Stimulated activated CD4-positive, alpha-beta T cell treated with anti-CD3 and anti-CD28 coated beads, Interleukin-1b, Interleukin-23, amount 100 ng/mL, for 4 hours (primary cell): ENCODE data around the gene UBE2L3.
"Not testable (repeated sequence)": the region's sequence is repeated elsewhere in the genome, so short reads cannot be mapped to it uniquely, and the experiment has no call there.

Experiments
- DNase-seq, 2 donors: peaks; one replicate each; pipeline ENCODE4 v3.0.0-alpha.2; 2020; ENCODE audit warnings: low read depth in 2 of 2

UBE2L3 gene

GRCh38 chr22:21567456-21568346 lies at the start of gene UBE2L3:
UBE2L3 (plus strand) TSS chr22:21567714; CDS start chr22:21567745, 31 bp downstream.
- DNase-seq = peak; percentile 74 to 78

DNA sequence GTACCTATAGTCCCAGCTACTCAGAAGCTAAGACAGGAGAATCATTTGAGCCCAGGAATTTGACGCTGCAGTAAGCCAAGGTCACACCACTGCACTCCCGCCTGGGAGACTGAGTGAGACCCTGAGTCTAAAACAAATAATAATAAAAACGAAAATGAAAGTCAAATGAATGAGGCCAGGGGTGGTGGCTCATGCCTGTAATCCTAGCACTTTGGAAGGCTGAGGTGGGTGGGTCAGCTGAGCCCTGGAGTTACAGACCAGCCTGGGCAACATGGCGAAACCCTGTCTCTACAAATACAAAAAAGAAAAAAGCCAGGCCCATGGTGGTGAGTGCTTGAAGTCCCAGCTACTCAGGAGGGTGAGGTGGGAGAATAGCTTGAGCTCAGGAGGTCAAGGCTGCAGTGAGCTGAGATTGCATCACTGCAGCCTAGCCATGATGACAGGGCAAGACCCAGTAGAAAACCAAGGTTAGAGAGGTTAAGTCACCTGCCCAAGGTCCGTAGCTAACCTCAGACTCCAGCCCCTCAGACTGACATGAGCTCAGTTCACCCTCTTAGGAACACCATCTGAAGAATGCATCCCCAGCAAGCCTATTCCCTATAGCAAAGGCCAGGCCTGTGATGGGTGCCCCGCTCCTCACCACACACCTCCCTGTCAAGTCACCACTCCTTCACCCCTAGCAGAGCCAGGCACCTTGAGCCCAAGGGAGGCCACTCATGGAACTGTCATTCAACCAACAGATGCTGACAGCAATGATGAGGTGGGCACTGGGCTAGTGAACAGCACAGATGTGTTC lies 40.6 kb upstream of the UBE2L3 start:
- not testable (repeated sequence) for DNase-seq

DNA sequence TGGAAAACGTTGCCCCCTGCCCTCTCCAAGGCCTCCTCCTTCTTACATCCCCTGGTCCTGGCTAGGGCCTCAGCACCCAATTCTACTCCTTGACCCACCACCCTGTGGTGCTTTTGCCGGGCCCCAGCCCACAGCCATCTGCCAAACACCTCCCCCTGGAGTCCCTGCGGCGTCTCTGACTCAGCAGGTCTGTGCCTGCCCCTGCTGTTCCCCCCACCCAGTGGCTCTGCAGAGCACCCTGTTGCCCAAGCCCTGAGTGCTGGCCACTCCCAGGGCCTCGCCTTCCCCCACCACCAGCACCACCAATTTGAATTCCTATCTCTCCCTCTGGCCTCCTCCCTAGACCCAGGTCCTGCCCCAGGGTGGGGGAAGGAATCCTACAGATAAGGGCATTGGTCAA lies 36.0 kb upstream of the UBE2L3 start:
- not testable (repeated sequence) for DNase-seq

DNA sequence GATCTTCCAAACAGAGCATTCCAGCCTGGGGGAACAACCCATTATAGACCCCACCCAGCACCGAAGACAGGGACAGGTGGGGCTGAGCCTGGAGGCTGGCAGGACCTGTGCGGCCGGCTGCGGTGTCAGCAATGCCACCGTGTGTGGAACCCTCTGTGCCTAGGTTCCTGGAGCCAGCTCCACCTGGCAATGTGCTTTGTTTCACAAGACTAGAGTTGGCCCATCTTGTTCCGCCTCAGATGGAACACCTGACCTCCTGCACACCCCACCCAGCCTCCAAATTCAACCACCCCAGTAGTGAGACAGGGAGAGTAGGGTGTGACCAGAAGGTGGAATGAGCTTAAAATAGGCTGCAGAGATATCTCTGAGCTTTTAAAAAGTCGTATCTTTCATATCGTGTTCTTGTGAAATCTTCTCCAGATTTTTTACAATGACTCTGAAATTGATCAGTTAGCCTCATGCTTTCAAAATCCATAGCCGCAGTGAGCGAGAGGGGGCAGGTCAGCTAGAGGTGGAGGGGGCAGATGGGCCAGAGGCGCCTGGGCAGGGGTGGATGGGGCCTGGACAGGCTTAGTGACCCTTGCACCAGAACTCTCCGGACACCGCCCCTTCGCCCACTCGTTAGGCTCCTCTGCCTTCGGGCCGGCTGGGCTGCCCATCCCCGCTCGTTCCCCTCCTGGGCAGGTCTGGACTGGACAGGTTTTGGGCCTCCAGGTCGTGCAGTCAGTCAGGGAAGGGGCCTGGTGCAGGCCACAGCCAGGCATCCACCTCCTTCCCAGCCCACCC lies 34.5 kb upstream of the UBE2L3 start:
- not testable (repeated sequence) for DNase-seq

DNA sequence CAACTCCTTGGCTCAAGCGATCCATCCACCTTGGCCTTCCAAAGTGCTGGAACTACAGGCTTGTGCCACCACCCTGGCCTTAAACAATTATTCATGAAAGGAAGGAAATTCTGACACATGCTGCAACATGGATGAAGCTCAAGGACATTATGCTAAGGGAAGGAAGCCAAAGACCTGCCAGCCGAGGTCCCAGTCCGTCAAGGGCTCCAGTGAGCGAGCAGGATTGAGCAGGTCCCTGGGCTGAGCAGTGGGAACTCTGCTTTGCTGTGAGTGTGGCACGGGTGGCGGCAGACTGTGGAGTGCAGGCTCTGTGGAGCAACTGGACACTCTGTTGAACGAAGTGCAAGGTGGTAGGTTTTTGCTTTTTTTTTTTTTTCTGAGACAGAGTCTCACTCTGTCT lies 27.7 kb upstream of the UBE2L3 start:
- DNase-seq = not testable (repeated sequence)

- not testable (repeated sequence) for DNase-seq
These were observed 22.8 kb upstream of the UBE2L3 start for GRCh38 chr22:21544432-21545322.

GRCh38 chr22:21549558-21549957 lies 18.0 kb upstream of the UBE2L3 start:
- DNase-seq = not testable (repeated sequence)

DNA sequence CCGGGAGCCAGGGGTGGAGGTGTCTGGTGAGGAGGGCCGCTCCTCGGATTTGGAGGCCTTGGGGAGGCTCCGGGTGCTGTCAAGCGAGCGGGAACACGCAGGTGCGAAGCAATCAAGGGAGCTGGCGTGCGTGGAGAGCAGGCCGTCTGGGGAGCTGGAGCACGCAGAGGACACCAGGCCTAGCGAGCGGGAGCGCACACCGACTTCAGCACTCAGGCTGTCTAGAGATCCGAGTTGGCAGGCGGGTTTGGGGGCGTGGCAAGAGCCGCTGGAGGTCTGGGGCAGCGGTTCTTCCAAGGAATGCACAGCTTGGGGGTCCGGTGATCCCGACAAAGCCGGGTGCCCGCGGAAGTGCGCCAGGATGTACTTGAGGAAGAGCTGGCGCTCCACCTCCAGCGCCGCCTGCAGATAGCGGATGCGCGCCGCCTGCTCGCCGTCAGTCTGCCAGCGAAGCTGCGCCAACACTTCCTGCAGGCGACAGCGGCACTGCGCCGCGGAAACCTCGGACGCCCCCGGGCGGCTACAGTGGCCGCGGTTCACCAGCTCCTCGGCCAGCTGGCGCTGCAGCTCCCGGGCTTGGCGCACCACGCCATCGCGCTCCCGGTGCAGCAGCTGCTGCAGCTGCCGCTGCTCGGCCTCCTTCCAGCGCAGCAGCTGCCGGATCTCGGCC lies 17.4 kb upstream of the UBE2L3 start:
- DNase-seq = not testable (repeated sequence)

- not testable (repeated sequence) for DNase-seq
These were observed 16.9 kb upstream of the UBE2L3 start for GRCh38 chr22:21550678-21551047.

- not testable (repeated sequence) for DNase-seq
These were observed 16.2 kb upstream of the UBE2L3 start, which contains the start of gene RIMBP3C for GRCh38 chr22:21551361-21551760. RIMBP3C (minus strand) TSS chr22:21551461; CDS start chr22:21550976, 485 bp downstream.

DNA sequence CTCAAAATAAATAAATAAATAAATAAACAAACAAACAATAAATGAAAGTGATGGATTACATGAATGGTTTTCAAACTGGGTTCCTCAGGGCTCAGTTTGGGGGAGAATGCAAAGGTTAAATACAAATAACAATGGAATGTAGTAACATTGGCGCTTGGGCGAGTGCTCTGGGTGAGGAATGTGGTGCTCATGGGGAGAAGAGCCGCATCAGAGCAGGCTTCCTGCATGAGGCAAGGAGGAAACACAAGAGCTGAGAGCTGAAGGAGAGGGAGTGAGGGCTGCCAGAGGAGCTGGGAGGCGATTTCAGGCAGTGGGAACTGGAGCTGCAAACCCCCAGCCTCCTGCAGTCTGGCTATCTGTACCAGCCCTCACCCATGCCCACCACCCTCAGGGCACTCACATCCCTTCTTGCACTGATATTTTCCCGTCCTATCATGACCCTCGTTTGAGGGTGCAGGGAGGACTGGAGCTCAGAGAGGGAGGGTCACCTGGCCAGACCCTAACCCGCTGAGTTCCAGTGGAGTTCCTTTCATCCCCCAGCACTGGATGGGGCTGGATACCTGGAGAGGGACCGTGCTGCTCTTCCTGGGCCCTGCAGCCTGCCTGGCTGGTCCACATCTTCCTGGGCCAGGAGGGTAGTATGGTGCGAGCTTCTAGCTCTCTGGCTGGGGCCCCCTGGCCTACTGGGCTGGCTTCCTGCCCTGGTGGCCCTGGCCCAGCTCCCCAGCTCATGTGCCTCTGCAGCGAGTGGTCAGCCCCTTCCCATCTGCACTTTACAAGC lies 8.0 kb upstream of the UBE2L3 start:
- DNase-seq = not testable (repeated sequence)

- not testable (repeated sequence) for DNase-seq
These were observed 6.9 kb upstream of the UBE2L3 start for GRCh38 chr22:21560657-21561056.

DNA sequence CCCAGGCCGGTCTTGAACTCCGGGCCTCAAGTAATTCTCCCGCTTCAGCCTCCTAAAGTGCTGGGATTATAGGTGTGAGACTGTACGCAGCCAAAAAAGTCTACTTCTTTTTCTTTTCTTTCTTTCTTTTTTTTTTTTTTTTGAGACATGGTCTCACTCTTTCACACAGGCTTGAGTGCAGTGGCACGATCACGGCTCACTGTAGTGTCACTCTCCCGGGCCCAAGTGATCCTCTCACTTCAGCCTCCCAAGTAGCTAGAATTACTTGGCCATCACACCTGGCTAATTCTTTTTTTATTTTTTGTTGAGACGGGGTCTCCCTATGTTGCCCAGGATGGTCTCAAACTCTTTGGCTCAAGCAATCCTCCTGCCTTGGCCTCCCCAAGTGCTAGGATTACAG lies 3.6 kb upstream of the UBE2L3 start:
- no peak for DNase-seq

DNA sequence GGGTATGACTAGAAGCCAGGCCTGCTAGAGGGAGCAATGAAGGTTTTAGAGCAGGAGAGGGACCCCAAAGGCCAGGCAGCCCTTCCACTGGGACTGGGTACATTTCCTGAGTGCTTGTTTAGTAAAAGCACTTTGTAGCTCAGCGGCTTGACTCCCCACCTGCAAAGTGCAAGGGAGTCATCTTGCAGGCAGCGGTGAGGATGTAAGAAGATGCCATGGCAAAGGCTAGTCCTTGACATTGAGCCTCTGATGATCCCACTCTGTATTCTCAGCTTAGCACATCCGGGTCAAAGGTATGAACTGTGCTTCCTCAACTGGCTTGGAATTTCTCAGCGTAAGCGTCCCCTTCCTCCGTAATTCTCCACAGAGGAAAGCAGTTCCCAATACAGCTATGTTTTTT lies 3.1 kb upstream of the UBE2L3 start:
- DNase-seq = no peak

GRCh38 chr22:21568347-21569075 lies 997 bp downstream of the UBE2L3 start:
- no peak for DNase-seq

- DNase-seq = not testable (repeated sequence)
These were observed 1.5 kb downstream of the UBE2L3 start for GRCh38 chr22:21569076-21569427.

- no peak for DNase-seq
These were observed 2.1 kb downstream of the UBE2L3 start for GRCh38 chr22:21569459-21570170.

GRCh38 chr22:21570398-21570797 lies 2.9 kb downstream of the UBE2L3 start:
- DNase-seq = no peak
